Measurements from ENCODE around the gene C17orf75. TPM values are rescaled to one million over a fixed set of nuclear protein-coding genes. Genes with fewer than 3 reads are reported as not detected.

The C17orf75 gene
- total RNA-seq, 1 donor from 2014 or later: 23.8 TPM

Other genes starting within 250 kb of the C17orf75 start
- gene RHOT1, start 199.7 kb downstream of the C17orf75 start, total RNA-seq: 65.8 TPM
- gene RHBDL3, start 76.3 kb downstream of the C17orf75 start, total RNA-seq: 1.6 TPM
- 144 TPM for gene ZNF207, start 8.0 kb upstream of the C17orf75 start, total RNA-seq
- 94.2 TPM for gene PSMD11, start 102.3 kb upstream of the C17orf75 start, total RNA-seq
- 3.1 TPM for gene CDK5R1, start 144.8 kb upstream of the C17orf75 start, total RNA-seq